GM21717 (cell line): Measurements from ENCODE around the gene RPA3.

Experiments used
- ATAC-seq: cut with Tn5 transposase; IDR thresholded peaks from one replicate; pipeline ENCODE4 v1.9.1; 2021; ENCODE audit warnings: mild to moderate bottlenecking, moderate library complexity; ENCODE audit not compliant: unreplicated experiment

RPA3 gene

DNA sequence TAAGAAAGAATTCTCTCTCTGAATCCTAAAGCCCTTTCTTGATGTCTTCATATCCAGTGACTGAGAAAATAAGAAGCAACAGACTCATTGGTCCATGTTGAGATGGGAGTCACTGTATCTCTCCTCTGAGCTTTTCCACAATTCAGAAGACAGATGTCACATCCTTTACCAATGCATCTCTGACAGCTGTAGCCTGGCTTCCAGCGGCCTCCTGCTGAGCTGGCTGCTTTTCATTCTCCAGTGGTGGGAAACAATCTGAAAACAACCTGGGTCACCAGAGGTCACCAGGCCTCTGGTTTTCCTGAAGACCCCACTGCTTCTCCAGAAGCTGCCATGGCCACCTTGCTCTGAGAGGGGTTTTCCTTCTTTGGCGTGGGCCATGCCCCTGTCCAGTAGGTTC is 18.3 kb upstream of the RPA3 start:
- no peak for ATAC-seq

DNA sequence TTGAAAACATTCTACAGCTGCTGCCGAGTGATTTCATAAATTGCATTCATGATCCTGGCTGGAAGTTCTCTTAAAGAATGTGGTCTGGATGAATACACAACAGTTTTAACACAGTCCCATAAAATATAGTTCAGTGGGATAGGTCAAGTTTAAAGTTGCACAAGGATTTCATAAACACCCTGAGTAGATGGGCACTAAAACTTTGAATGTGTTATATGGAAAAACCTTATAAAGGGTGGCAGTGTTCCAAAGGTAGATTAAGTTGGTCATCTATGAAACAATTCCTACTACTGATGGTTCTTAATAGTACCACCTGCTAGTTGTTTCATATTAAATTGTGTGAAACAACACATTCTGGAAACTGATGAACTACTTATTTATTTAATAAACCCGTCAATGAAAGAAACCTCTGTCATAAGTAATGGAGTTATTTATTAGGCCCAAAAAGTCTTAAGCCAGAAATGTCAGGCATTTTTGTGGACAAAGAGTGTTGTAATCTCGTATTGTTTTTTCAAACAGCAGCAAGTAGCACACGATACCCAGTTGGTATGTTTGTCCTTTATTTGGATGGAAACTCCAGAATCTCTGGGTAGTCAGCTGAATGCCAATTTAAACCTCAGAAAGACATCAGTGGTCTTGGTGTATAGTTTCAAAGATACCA is 14.3 kb upstream of the RPA3 start:
- no peak for ATAC-seq

DNA sequence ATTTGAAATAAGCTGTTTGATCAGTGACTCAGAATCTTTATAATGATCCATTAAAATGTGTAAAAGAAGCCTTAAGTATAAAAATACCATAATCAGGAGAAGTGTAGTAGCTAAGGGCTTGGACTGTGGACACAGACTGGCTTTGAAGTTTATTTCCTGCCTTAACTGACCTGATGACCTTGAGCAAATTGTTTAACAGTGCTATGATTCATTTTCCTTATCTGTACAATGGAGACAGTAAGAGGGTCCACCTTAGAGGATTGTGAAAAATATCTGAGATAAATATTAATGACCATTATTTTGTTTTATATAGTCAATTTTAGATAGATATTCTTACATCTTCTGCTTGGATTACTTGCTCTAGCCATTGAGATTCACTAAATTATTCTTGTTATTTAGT is 13.3 kb upstream of the RPA3 start:
- ATAC-seq = no peak

DNA sequence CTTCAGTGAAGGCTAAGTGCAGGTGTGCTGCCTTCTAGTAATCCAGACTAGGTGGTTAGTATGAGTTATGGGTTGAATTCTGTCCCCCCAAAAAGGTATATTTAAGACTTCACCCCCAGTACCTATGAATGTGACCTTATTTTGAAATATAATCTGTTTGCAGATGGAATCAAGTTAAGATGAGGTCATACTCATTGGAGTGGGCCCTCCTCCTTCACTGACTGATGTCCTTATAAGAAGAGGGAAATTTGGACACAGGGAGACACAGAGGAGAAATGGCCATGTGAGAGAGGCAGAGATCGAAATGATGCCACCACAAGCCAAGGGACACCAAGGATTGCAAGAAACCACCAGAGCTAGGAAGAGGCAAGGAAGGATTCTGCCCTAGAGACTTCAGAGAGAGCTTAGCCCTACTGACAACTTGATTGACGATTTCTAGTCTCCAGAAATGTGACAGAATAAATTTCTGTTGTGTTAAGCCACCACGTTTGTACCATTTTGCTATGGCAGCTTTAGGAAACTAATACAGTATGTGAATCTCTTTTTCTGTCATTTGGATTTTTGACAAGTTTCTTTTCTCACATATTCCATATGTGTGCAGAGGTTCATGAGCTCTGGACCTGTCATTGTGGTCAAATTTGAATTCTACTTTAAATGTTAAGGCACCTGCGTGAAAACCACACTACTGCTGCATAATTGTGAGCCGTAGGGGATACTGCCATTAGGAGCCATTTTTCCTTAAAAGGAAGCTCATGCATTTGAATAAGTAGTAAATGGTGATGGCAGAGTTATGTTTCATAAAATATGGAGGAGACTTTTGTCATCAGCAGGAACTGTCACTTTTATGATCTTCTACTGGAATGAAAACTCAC is 2.6 kb upstream of the RPA3 start:
- no peak for ATAC-seq

DNA sequence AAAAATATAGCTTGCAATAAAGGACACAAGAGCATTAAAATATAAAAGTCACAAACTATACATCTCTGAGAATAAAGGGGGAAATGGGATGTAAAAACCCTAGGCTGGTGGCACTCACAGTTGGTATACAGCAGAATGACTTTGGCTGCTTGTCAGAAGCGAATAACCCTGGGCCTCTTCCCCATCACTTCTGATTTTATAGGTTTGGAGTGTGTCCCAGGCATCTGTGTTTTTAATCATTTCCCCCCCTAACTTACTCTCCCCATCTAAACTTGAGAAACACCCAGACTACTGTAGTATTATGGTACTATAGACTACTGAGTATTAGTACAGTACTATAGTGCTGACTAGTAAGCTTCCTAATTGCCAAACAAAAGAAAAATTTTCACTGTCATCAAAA is 1.8 kb upstream of the RPA3 start:
- ATAC-seq = no peak

DNA sequence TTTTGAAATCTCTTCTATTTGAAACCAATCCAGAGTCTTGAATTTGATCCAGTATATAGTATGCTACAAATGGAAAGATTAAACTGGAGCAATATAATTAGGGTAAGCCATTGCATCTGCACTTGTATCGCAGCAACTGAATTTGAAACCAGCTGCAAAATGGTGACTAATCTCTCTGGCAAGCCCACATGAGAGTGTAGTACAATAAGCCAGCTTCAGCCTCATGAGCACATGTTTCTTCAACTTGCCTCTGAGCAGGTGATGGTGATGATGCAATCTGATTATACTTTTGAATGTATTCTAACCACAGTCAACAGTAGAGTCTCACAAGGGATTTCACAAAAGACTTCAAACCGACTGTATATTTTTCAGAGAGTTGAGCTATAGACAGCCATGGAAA is 829 bp upstream of the RPA3 start:
- peak; percentile 98 for ATAC-seq

DNA sequence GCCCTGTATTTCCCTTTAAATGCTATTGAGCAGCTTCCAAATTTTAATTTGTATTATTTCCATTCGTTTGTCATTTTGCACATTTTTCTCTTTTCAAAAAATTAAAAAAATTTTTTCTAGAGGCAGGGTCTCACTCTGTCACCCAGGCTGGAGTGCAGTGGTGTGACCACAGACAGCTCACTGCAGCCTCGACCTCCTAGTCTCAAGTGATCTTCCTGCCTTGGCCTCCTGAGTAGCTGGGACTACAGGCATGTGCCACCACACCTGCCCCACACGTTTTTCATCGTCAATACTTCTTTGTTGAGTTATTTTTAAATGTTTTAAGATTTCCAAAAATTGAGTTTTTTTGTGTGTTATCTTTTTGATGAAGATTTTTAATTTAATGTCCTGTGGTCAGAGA is 4.7 kb downstream of the RPA3 start:
- ATAC-seq = no peak

DNA sequence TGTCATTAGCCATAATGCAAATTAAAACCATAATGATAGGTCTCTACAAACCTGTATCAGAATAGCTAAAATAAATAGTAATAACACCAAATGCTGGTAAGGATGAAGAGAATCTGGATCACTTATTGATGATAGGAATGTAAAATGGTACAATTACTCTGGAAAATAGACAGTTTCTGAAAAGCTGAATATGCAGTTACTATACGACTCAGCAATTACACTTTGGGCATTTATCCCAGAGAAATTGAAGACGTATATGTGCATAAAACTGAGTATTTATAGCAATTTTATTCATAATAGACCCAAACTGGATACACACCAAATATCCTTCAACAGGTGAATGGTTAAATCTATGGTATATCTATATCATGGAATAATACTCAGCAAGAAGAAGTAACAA is 7.9 kb downstream of the RPA3 start:
- no peak for ATAC-seq

DNA sequence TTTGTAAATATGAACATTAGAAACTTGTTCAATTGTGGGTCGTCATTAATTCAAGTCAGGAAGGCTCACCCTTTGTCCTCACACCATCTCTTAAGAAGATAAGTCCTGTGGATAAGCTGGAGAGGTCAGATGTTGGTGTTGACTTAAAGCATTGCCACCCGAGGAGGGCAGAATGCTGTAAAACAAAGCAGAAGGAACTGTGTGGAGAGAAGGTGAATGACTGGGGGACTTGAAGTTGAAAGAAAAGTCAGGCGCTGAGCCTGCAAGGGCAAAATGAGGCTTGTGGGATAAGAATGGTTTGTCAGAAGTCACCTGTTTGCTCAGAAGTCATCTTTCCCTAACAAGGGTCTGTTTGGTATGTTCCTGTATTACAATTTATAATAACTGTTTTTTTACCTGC is 9.1 kb downstream of the RPA3 start:
- no peak for ATAC-seq

DNA sequence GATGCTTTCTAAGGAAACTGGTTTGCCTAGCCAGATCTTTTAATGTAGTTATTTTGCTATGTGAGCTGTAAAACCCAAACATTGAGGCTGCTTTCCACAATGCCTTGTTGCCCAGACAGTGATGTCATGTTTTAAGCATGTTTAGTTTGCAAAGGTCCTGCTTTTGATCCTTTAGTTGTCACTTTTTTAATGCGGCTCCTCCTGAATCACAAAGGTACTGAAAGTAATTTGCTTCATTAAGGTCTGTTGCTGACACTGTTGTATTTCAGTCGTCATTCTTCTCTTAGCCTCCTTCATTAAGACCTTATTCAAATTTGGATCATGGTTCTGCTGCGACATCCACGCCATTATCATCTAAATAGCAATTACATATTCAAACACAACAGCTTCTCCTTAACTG is 10.6 kb downstream of the RPA3 start:
- no peak for ATAC-seq

DNA sequence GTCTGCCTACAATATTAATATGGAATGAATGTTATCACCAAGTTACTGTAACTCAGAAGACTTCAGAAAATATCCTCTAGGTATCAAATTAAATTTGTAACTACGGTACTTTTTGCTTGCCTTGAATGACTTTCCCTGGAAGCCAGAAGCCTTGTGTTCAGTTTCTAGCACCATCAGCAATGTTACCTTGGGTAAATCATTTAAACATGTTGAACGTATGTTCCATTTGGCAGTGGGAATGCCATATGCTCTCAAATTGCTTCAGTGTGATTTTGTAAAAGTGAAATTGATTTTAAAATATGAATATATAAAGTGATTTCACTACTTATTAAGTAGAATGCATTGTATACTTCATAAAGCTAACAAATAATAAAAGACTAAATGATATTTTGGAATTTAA is 11.2 kb downstream of the RPA3 start:
- no peak for ATAC-seq

DNA sequence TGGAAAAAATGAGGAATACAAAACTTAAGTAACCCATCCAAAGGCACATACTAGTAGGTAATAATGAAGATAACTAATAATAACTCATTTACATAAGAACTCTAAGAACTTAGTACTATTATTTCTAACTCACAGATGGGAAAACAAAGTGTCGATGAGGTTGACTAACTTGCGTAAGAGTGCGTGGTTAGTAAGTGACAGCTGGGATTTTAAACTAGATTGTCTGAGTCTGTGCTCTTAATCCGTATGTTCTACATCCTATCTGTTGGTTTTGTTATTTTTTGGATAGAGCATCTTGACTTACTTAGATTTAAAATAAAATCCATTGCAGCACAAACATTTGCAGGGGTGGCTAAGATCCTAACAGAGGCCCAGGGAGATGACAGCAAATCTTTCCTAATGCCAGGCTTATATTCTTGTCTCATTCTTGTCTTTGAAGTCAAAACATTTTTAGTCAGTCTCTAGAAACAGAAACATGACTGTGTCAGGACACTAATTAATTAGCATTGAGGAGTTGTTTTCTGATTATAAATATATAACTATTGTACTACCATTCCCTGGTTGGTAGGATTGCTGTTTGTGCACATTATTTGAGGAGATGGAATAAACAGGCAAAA is 11.7 kb downstream of the RPA3 start:
- no peak for ATAC-seq

DNA sequence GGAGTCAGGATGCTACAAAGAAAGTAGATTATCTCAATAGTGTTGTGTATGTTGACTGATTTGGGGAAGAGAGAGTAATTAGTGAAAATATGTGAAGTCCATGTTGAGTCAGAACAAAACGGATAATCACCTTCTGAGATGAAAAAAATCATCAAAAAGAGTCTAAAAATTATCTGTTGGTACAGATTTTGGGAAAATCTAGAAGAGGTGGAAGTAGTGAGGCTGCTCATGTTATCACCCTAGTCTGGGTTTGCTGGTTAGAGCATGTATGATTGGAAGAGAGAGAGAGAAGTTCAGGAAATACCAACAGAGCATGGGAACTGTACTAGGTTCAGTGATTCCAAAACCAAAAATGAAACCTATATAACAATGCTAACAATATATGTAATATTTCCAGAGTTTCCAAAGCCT is 12.3 kb downstream of the RPA3 start:
- ATAC-seq = peak; percentile 59

DNA sequence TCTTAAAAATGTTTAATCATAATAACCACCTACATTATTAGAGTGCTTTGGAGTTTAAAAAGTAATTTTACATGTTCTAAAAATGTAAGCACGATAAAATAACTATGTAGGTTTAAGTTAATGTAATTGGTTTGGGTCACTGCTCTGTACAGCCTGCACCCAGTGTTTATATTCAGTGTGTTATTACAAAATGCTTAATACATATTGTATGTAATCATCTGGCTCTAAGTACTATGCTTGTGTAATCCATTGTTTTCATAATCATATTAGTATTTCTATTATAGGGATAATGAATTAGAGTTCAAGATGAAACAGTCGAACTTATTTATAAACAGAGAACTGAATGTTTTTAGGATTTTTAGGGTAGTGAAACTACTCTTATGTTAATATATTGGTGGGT is 13.1 kb downstream of the RPA3 start:
- no peak for ATAC-seq

DNA sequence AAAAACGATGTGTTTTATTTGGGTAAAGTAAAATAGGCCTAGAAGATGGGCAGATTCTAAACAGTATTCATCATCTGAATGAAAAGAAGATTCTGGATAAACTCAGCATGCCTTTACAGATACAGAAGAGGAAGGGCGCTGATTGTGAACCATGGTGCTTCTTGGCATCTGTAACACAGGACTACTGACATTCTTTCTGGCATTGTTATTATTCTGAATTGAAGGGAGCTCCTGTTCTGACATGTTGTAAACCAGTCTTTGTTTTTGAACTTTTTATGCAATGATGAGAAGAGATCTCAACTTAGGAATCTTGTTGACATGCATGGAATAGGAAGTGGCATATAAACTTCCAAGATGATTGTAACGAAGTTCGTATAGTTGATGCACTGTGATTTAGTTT is 13.5 kb downstream of the RPA3 start:
- ATAC-seq = no peak

DNA sequence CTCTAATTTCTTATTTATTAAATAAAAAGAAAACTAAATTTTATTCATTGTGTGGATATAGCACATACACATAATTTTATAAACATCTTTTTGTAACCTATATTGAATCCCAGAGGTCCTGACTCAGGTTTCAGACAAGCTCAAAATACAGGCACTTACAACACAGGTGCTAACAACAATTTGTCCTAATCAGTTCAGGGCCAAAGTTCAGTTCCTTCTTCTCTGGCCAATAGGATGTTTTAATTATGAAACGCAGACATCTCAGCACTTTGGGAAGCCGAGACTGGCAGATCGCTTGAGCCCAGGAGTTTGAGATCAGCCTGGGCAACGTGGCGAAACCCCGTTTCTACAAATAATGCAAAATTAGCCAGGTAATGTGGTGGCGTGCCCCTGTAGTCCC is 15.0 kb downstream of the RPA3 start:
- no peak for ATAC-seq

DNA sequence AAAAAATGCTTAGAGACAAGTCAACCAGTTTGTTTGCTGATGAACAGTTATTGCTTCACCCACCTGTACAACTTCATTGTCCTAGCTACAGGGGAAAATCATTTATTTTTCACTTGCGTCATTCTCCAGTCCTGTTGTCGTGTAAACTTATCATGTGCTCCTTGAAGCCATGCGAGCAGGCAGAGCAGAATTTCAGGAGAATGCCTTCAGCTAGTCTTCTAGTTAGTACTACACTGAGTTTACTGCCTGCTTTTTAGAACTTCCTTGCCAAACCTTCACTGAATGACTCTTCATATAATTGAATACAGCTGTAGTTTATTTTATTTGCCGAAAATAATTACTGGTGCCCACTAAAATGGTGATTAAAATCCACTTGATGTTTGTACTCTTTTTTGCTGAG is 15.6 kb downstream of the RPA3 start:
- no peak for ATAC-seq

DNA sequence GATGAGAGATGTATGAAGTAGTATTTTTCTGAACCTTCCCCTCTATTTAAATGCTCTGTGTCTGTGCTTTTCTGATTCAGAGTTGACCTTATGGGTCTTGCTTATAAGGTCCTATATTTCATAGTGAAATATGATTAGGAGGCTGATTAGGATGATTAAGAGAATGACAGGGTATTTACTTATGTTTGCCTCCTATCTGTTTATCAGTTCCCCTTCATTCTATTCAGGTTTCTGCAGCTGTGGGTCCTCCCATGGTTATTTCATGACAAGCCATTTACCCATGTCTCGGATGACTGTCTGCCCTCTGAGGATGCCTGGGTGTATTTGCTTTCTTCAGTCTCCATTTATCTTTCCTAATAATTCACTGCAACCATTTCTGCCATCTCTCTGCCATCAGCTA is 16.9 kb downstream of the RPA3 start:
- no peak for ATAC-seq

DNA sequence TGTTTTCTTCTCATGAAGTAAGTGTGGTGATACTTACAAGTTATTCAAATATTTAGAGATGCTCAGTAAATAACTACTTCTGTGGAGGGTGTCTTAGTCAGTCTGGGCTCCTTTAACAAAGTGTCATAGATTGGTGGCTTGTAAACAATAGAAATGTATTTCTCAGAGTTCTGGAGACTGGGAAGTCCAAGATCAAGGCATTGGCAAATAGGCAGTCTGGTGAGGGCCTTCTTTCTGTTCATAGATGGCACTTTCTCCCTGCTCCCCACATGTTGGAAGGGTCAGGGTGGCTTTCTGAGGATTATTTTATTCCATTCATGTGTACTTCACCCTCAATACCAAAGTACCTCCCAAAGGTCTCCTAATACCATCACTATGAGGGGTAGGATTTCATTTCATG is 18.4 kb downstream of the RPA3 start:
- ATAC-seq = no peak

DNA sequence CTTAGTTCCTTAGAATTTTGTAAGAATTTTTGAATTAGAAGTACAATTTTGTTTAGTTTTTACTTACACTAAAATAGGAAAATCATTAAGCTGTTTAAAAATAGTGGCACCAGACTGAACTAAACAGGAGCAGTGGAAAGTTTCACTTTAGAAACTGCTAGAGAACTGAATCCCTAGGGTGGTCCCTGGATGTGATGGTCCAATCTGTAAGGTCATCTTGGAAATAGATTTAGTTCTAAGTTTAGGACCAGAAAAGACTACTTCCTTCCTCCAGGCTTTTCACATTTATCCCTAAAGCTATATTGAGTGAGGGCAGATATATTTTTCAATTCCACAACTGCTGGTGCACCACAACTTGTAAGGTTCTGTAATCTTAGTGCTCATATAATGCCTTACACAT is 19.0 kb downstream of the RPA3 start:
- ATAC-seq = no peak

DNA sequence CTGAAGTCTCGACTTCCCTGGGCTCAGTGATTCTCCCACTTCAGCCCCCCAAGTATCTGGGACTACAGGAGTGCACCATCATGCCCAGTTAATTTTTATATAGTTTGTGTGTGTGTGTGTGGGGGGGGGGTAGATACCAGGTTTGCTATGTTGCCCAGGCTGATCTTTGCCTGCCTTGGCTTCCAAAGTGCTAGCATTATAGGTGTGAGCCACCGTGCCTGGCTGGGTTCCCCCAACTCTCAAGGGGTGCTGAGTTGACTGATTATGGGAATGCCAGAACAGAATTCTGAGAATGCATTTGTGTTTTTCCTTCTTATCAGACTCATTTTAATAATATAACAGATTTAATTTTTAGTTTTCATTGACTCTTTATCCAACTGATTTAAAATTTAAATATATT is 19.5 kb downstream of the RPA3 start:
- no peak for ATAC-seq

DNA sequence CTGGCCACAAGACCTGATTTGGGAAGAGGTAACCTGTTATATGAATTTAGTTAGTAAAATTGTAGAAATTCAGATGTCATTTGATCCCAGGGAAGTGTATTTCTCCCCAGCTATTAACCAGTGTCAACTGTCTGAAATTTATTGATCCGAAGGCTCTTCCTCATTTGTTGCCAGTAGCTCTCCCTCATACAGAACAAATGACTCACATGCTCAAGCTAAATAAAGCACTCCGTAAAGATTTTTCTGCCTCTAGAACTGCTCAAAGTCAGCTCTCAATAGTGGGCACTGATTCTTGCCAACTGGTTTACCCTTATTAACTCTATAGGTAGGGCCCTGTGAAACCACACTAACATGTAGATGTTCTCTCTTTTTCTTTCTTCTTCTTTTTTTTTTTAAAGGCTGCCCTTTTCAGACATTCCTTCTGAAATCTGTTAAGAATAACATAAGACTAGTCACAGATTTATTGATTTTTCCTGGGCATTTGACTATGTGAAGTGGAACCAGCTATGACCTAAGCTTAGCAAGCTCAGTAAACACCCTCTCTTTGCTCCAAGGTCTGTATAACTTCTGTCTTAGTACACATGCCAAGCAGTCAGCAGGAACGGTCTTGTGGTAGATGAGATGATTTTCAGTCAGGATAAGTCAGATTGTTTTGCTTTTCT is 21.8 kb downstream of the RPA3 start:
- no peak for ATAC-seq
